Activated CD8-positive, alpha-beta memory T cell treated with anti-CD3 and anti-CD28 coated beads for 36 hours (primary cell): Measurements from ENCODE around the gene NOXA1. TPM values are rescaled to one million over a fixed set of nuclear protein-coding genes. Genes with fewer than 3 reads are reported as not detected.
"Not testable (repeated sequence)": the region's sequence is repeated elsewhere in the genome, so short reads cannot be mapped to it uniquely, and the experiment has no call there.

Experiments used
- CTCF ChIA-PET: fragments of 350-600 bp; sonication (Branson Sonifier 250); formaldehyde crosslinking; loops from one replicate; lab custom pipeline; 2021; ENCODE audit warnings: antibody characterized with exemption; lab: Charles Lee
- POLR2A ChIA-PET: fragments of 350-600 bp; sonication (Branson Sonifier 250); formaldehyde crosslinking; loops from one replicate; lab custom pipeline; 2021; ENCODE audit warnings: antibody characterized with exemption; lab: Charles Lee
- total RNA-seq, 2 experiments: library from RNA; stranded (reverse); gene quantifications; one replicate each; pipeline ENCODE4 v1.2.3, GENCODE V29; 2021

The NOXA1 gene
- total RNA-seq: under 1 TPM; 0.40 to 0.67 TPM

- POLR2A ChIA-PET: interaction anchor here (0.6 to 1.5 kb wide), 4 partner anchors 36 to 693 kb away, joined by 3 to 7 read pairs (median 5); partner anchors contain the start of gene NSMF
These were observed at the start of gene NOXA1, which contains the start of gene EXD3 for GRCh38 chr9:137422604-137423513. Gene NOXA1, plus strand, starts transcription at chr9:137423393. Its CDS starts 137 bp downstream, at chr9:137423530. Gene EXD3, minus strand, starts transcription at chr9:137423162. Its CDS starts 27,805 bp downstream, at chr9:137395357.

GRCh38 chr9:137373611-137373980 is 49.6 kb upstream of the NOXA1 start:
- ChIA-PET POLR2A (no interaction called here), CTCF (no interaction called here)

More at GRCh38 chr9:137422604-137423513, at the start of gene NOXA1, which contains the start of gene EXD3:
- CTCF ChIA-PET: interaction anchor here (0.6 to 3.2 kb wide), 22 partner anchors 8 to 354 kb away, joined by 3 to 25 read pairs (median 4); partner anchors contain the start of genes ENTPD8 and NRARP

- POLR2A ChIA-PET: no interaction called here
- CTCF ChIA-PET: interaction anchor here (2.0 kb wide), 1 partner anchor 17 kb away, joined by 5 read pairs; no protein-coding TSS in a partner anchor
These were observed 48.9 kb upstream of the NOXA1 start for GRCh38 chr9:137374131-137374845.

- ChIA-PET POLR2A (no interaction called here), CTCF (interaction anchor here (2.0 kb wide), 1 partner anchor 16 kb away, joined by 5 read pairs; no protein-coding TSS in a partner anchor)
These were observed 47.7 kb upstream of the NOXA1 start for GRCh38 chr9:137375321-137376058.

GRCh38 chr9:137376386-137376785 is 46.8 kb upstream of the NOXA1 start:
- ChIA-PET CTCF (no interaction called here), POLR2A (no interaction called here)

- CTCF ChIA-PET, POLR2A ChIA-PET: not testable (repeated sequence)
These were observed 44.3 kb upstream of the NOXA1 start for GRCh38 chr9:137378688-137379410.

GRCh38 chr9:137379761-137380161 is 43.4 kb upstream of the NOXA1 start:
- ChIA-PET POLR2A (no interaction called here), CTCF (no interaction called here)

GRCh38 chr9:137380171-137380570 is 43.0 kb upstream of the NOXA1 start:
- CTCF ChIA-PET: no interaction called here
- POLR2A ChIA-PET: no interaction called here

GRCh38 chr9:137380606-137381005 is 42.6 kb upstream of the NOXA1 start:
- POLR2A ChIA-PET: no interaction called here
- CTCF ChIA-PET: no interaction called here

GRCh38 chr9:137381501-137382443 is 41.4 kb upstream of the NOXA1 start:
- POLR2A ChIA-PET: no interaction called here
- CTCF ChIA-PET: no interaction called here

GRCh38 chr9:137382444-137383080 is 40.6 kb upstream of the NOXA1 start:
- ChIA-PET POLR2A (no interaction called here), CTCF (no interaction called here)

- POLR2A ChIA-PET: no interaction called here
- CTCF ChIA-PET: no interaction called here
These were observed 40.0 kb upstream of the NOXA1 start for GRCh38 chr9:137383081-137383783.

GRCh38 chr9:137383784-137384756 is 39.1 kb upstream of the NOXA1 start:
- ChIA-PET CTCF (no interaction called here), POLR2A (no interaction called here)

- CTCF ChIA-PET: no interaction called here
- POLR2A ChIA-PET: no interaction called here
These were observed 38.0 kb upstream of the NOXA1 start for GRCh38 chr9:137385061-137385655.

- CTCF ChIA-PET, POLR2A ChIA-PET: not testable (repeated sequence)
These were observed 36.6 kb upstream of the NOXA1 start for GRCh38 chr9:137386507-137387113.
